OCI-LY7 (cell line): ENCODE measurements around the gene ASB15.

Source experiments
- CTCF ChIP-seq: fragments of 200-600 bp; sonication (generic); conservative IDR thresholded peaks from 2 replicates; pipeline ENCODE4 v1.5.1; 2014; ENCODE audit warnings: mild to moderate bottlenecking, antibody characterized with exemption, low read length, moderate library complexity, mixed read lengths
- EZH2phosphoT487 ChIP-seq: fragments of 200-600 bp; sonication (generic); IDR thresholded peaks from 2 replicates; pipeline ENCODE4 v1.6.1; 2018; ENCODE audit warnings: low read depth, borderline replicate concordance, mild to moderate bottlenecking, mixed run types, antibody characterized with exemption, low read length, moderate library complexity, mixed read lengths

GRCh38 chr7:123625254-123625653, 23.6 kb downstream of the ASB15 start:
- TF ChIP-seq CTCF = no peak
- no peak for TF ChIP-seq EZH2phosphoT487
